HG03571 (cell line): Measurements from ENCODE around the gene WNT9A.
"Not testable (repeated sequence)": the region's sequence is repeated elsewhere in the genome, so short reads cannot be mapped to it uniquely, and the experiment has no call there.

ENCODE experiments used
- ATAC-seq: cut with Tn5 transposase; IDR thresholded peaks from one replicate; pipeline ENCODE4 v1.9.1; 2021; ENCODE audit not compliant: unreplicated experiment

WNT9A gene

DNA sequence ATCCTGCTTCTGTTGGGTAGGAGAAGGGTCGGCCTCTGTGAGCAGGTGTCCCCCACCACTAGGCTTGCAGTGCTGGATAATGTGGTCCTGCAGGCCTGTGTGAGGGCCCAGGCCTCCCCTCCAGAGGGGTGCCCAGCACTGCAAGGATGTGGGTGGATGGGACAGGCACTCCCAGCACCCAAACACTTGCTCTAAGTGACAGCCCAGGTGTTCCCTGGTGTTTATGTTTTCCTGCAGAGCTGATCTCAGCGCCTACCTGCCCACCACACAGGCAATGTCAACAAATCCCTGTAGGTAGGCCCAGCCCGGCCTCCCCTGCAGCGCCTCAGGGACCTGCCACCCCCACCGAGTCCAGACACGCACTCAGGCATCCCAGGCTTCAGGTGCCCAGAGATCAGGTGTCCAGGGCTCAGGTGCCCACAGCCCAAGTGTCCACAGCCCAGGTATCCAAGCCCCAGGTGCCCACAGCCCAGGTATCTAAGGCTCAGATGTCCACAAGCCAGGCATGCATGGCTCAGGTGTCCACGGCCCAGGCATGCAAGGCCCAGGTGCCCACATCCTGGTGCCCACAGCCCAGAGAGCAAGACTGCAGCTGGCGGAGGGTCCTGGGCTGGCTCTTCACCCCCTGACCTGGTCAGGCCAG lies 59.2 kb downstream of the WNT9A start:
- no peak for ATAC-seq

DNA sequence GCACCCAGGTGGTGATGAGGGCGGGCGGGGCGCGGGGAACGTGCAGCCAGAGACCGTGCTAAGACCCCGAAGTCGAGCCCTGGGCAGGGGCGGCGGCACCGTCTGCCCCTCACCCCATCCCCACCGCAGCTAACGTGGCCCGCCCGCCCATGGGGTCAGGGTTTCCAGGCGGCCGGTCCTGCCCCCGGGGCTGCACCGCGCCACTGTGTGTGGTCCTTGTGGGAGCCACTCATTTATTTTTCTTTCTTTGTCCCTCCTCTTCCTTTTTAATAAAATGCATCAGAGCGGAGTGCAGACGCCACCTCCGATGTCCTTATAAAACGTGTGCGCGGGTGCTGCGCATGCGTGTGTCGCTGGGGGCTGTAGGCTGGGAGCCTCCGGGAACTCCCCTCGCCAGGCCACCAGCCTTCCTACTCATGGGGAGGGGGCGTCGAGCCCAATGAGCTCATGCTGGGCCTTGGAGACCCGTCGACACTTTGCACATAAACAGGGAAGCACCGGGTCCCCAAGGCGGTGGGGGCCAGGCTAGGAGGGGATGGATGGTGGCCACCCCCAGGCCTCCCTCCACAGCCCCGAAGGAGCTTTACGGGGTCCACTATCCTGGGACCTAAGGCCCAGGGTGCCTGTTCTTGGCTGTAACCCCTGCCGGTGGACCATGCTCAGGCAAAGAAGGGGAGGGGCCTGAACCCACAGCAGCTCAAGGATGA lies 59.9 kb downstream of the WNT9A start:
- no peak for ATAC-seq

DNA sequence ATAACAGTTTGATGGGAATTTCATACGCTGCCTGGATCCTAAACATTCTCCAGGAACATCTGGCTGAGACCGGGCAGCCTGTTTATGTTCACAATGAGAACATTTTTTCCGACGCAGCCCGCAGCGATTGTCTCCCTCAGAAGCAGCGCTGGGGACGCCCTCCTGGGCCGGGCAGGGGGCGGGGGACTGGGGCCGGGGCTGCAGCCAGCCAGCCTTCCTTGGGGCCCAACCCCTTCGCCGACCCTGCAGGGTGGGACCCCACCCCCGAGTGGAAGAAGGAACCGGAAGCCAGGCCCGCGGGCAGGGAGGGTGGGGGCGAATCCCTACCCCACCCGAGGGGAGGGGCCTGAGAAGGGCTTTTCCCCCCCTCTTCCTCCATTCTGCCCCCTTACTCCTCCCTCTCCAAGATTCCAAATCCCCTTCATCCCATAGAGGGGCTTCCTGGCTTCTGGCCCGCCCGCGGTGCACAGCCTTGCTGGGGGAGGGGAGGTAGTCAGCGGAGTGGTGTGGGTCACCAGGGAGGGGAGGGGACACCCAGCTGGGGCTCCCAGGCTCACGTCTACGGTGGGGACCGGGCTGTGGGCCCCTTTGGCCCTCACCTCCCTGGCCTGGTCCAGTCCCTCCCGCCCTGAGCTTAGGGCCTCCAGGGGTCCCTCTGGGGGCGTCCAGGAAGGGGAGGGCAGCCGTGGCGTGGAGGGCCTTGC lies 60.6 kb downstream of the WNT9A start:
- ATAC-seq: no peak

DNA sequence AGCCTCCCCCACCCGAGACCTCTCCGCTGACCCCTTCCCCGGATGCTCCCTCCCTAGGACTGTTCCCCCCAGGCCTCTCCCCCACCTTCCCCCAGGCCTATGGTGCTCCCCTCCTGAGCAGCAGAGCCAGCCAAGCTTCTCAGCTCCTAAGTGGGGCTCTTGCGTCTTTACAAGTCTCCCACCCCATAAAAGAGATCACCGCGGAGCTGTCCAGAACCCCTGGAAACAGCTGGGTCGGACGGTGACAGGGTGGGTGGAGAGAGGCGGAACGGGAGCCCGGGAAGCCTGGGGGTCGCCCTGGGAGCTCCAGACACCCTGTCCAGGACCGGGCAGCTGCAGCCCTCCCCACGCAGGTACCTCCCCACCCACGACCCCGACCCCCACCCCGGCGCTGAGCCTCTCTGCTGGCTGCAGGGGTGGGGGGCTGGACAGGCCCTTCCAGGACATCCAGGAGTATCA lies 61.2 kb downstream of the WNT9A start:
- ATAC-seq: no peak

DNA sequence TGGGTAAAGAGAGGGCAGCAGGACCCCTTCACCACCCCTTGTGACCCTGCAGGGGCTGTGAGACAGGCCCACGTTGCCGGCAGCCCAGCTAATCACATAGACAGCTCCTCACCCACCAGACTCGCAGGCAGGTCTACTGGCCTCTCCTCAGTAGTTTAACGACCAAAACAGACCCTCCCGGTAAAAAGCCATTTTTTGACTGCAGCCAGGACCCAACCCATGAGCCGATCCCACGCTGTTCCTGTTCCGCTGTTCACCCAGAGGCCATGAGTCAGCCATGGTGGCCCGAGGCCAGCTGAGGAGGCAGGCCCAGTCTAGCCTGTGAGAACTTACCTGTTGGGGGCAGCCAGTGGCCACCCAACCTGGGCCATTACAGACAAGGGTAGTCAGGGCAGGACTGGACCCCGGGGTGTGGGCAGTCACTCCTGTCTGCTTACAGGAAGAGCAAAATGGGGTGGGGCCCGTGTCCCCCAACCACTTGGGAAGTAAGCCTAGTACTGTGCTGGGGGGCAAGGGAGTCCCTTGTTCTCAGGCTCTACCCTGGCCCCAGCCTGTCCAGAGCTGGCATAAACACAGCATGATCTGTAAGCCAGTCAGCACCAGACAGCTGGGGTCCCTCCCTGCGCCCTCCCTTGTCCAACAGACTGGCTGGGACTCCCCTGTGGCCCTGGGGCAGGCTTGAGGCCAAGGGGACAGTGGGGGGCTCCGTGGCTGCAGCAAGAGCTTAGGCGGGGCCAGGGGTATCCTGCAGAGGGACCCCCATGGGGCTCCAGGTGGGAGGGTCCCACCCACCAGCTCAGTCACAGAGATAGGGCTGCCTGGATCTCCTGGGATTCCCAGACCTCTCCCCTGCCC lies 61.9 kb downstream of the WNT9A start:
- no peak for ATAC-seq

DNA sequence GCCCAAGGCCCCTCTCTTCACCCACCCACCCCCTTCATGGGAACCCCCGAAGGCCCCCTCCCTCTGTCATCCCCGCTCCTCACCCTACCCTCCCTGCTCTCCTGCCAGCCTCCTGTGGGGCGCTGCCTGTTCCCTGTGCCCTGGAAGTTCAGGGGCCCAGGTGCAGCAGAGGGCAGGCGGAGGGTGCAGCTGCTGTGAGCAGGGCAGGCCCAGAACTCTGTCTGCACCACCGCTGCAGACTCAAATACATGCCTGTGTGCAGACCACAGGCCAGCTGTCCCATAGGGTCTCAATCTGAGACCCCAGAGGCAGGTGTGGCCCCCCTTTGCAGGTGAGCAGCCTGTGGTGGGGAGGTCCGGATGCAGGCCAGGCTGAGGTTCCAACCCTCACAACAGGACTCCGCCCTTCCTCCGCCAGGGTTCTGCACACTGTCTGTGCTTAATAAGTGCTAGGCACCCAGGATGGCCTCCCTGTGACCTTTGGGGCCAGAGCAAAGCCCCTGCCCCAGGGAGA lies 62.5 kb downstream of the WNT9A start:
- no peak for ATAC-seq

DNA sequence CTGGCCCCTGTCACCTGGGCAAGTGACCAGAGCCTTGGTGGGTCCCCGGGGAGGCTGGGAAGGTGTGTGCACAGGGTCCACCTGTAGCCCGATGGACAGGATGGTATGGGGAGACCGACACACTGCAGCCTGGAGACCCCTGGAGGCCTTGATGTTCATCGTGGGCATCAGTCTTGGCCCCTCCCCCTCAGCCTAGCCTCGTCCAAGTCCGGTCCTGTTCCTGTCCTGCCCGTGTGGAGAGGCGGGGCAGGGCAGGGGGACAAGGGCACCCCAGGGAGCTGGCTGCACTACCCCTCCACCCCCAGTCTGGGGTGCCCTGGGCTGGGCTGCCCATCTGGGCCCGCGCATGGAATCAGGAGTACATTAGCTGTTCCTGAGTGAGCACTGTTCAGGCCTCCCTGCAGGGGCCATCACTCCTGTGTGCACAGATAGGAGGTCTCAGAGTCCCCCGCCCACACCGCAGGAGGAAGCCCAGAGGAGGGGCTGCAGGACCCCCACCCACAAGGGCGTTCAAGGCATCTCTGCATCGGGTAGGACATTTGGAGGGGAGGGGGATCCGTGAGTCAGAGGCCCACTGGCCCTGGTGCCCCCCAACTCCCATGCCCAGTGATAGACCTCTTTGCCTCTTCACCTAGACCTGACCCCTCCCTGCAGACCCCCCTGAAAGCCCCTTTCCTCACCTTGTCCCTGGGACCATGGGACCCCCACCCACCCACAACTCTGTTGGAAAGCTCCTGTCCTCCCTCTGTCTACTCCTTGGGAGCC lies 63.2 kb downstream of the WNT9A start:
- ATAC-seq: no peak

DNA sequence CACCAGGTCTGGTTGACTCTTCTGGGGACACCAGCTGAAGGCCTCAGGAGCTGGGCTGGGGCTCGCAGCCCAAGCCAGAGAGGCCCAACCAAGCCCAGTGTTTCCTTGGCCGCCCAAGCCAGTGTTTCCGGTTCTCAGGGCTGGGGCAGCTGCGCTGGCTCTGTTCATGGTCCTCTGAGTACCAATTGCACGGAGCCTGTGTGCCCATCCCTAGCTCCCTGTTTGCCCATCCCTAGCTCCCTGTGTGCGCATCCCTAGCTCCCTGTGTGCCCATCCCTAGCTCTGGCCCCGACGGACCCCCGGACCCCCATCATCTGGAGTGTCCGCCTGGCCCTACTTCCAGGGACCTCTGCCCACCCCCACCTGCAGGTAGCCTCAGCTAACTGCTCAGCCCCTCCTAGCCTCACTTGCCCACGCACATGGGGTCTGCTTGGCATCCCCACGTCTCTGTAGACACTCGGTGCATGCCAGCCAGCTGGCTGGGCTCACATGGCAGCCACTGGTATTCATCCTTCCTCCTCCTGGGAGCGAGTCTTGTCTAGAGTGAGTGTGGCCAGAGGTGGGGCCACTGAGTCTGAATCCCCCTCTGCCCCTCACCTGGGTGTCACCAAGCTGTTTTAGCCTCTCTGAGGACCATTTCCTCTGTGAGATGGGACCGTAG lies 64.0 kb downstream of the WNT9A start:
- ATAC-seq: no peak

DNA sequence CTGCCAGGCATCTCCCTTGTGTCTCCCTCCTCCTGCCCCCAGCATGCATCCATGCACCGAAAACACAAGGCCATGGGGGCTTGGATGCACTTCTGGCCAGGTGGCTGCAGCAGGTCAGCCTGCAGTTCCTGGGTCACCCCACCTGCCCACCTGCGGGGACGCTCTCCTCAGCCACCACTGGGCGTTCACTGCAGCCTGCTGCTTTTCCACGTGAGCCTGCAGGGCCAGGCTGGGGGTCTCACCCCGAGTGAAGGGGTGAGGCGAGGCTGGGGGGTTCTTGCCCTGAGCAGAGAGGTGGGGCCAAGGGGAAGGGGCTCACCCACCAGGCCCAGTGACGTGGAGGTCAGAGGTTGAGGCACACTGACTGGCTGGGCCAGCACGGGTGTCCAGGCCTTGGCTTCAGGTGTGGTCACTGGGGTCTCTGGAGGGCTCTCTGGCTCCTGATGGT lies 64.6 kb downstream of the WNT9A start:
- no peak for ATAC-seq

DNA sequence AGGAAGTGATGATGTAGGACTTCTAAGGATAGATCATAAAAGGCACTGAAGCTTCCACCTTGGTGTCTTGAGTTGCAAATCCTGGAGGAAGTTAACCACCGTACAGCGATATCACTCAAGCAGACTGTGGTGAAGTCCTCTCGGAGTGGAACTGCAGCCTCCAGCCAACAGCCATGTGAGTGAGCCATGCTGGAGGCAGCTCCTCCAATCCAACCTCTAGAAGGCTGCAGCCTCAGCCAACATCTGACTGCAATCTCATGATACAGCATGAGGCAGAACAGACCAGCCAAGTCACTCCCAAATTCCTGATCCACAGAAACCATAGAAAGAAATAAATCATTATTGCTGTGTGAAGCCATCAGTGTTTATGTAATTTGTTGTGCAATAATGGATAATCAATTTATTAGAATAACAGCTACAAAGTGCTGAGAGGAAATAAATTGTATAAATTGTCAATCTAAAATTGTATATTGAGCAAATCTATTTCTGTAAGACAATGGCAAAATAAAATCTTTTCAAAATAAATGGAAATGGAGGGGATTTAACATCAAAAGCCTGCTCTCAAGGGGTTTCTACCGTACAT lies 67.3 kb downstream of the WNT9A start:
- no peak for ATAC-seq

DNA sequence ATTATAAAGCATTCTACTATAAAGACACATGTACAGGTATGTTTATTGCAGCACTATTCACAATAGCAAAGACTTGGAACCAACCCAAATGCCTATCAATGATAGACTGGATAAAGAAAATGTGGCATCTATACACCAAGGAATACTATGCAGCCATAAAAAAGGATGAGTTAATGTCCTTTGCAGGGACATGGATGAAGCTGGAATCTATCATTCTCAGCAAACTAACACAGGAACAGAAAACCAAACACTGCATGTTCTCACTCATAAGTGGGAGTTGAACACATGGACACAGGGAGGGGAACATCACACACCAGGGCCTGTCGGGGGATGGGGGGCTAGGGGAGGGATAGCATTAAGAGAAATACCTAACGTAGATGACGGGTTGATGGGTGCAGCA lies 69.9 kb downstream of the WNT9A start:
- not testable (repeated sequence) for ATAC-seq

DNA sequence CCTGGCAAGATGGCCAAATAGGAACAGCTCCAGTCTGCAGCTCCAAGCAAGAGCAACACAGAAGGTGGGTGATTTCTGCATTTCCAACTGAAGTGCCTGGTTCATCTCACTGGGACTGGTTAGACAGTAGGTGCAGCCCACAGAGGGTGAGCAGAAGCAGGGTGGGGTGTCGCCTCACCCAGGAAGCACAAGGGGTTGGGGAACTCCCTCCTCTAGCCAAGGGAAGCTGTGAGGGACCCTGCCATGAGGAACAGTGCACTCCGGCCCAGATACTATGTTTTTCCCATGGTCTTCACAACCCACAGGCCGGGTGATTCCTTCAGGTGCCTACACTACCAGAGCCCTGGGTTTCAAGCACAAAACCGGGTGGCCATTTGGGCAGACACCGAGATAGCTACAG lies 75.8 kb downstream of the WNT9A start:
- not testable (repeated sequence) for ATAC-seq

DNA sequence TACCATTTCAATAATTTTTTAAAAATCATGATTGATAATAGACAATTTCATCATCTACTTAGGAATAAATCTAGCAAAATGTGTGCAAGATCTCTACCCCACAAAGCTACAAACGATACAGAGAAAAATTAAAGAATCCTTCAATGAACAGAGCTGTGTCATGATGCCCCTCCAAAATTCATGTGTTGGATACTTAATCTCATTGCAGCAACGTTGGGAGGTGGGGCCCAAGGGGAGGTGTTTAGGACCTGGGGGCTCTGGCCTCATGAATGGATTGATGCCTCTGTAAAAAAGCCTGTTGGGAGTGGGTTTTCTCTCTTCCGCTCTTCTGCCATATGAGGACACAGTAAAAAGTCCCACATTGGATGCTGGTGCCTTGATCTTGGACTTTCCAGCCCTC lies 77.4 kb downstream of the WNT9A start:
- no peak for ATAC-seq

DNA sequence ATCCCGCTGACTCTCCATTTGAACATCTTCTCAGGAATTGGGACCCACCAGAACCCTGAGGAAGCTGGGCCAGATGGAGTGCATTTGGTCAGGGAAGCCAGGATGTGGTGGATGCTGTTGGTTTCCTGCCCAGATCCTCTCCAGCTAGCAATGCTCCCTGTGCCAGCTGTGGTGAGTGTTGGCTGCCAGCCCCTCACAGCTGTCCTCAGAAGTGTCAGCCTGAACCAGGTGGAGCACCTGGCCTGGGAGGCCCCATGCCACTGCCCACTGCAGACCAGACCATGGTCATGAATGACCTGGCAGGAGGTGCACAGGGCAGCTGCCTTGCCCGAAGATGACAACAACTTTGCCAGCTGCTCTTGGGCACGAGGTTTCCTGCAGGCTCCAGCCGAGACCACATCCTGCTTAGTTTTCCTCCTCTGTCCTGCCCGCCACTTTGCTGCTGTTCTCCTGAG lies 77.9 kb downstream of the WNT9A start:
- no peak for ATAC-seq

DNA sequence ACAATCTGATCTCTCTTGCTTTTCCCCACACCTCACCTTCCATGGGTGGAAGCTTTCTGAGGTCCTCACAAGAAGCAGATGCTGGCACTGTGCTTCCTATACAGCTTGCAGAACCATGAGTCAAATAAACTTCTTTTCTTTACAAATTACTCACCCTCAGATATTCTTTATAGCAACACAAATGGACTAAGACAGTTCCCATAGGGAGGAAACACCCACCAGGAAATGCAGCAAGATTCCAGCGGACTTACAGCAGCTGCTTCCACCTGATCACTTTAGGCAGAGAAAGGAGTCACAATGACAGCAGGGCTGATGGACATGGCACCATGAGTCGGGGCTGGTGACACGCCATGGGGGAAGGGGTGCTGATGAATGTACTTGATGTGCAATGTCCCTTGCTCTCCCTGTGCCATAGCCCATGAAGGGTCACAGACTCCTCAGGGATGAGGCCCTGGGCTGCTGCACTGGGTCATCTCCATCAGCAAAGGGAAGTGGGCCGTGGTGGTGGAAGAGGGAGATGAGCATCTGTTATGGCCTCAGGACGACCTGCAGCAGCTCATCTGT lies 78.4 kb downstream of the WNT9A start:
- no peak for ATAC-seq
